ENCODE results near the gene SLC35G2. TPM values are rescaled to one million over a fixed set of nuclear protein-coding genes. Genes with fewer than 3 reads are reported as not detected.
"Not testable (repeated sequence)": the region's sequence is repeated elsewhere in the genome, so short reads cannot be mapped to it uniquely, and the experiment has no call there.

Gene SLC35G2
- total RNA-seq, 1 experiment from 2014 or later, result 1.8 TPM

GRCh38 chr3:136862617-136863322, 43.8 kb downstream of the SLC35G2 start:
- intact Hi-C loops (cut with micrococcal nuclease), result loop anchor here (1.0 to 10.0 kb wide), 3 partner anchors 44 to 110 kb away; partner anchors contain the start of gene STAG1
- Histone ChIP-seq H3K27ac (ENCODE audit: low read length) (peak overlapping the region; percentile 76), H3K9ac (ENCODE audit: low read length) (peak overlapping the region; percentile 91), H3K4me1 (ENCODE audit: insufficient read depth, low read length) (peaks cover 14% of the 10 kb centered on the region), H3F3A (ENCODE audit: low read length, unreplicated experiment) (no peaks in the 10 kb centered on the region), H3K4me2 (ENCODE audit: low read length) (peak overlapping the region; percentile 81), H3K9me2 (replicated peaks; ENCODE audit: low read length) (no peaks in the 10 kb centered on the region), H3K9me3 (ENCODE audit: low read length) (no peaks in the 10 kb centered on the region), H2AFZ (ENCODE audit: low read length) (peak overlapping the region; percentile 95), H3K4me3 (ENCODE audit: low read length) (peak overlapping the region; percentile 94), H3K79me2 (ENCODE audit: low read length) (peaks cover 67% of the 10 kb centered on the region), H4K20me1 (ENCODE audit: low read length) (no peaks in the 10 kb centered on the region), H3K36me3 (ENCODE audit: low read depth, low read length) (no peaks in the 10 kb centered on the region), H3K27me3 (ENCODE audit: low read length) (no peaks in the 10 kb centered on the region)
- ATAC-seq, result peak; percentile 37
- peak; percentile 54 for DNase-seq
- TF ChIP-seq EZH2phosphoT487 (IDR thresholded peaks at IDR 0.05; ENCODE audit: borderline replicate concordance, low read length), result no peak
- TF ChIP-seq CTCF (conservative IDR thresholded peaks at IDR 0.05; ENCODE audit: low read depth, low read length), result no peak
- TF ChIP-seq EZH2 (IDR thresholded peaks at IDR 0.05; ENCODE audit: low read length, unreplicated experiment), result no peak
- ChIA-PET POLR2A (ENCODE audit: unreplicated experiment) (interaction anchor here (0.7 kb wide), 1 partner anchor 110 kb away, joined by 3 read pairs; no protein-coding TSS in a partner anchor), CTCF (interaction anchor here (1.2 kb wide), 1 partner anchor 110 kb away, joined by 5 read pairs; the partner anchor contains the start of gene STAG1)
- TSS peak; percentile 75 for BruUV-seq (replicated peaks)

GRCh38 chr3:136869282-136869681, 50.4 kb downstream of the SLC35G2 start:
- DNase-seq, result no peak
- BruUV-seq (replicated peaks), result no TSS peak
- Histone ChIP-seq H4K20me1 (ENCODE audit: low read length) (no peaks in the 10 kb centered on the region), H3K9me3 (ENCODE audit: low read length) (no peaks in the 10 kb centered on the region), H3K4me3 (ENCODE audit: low read length) (no peak overlapping the region), H2AFZ (ENCODE audit: low read length) (no peak overlapping the region), H3K36me3 (ENCODE audit: low read depth, low read length) (peaks cover 3% of the 10 kb centered on the region; the same call in 1 of the 2 replicates), H3K4me1 (ENCODE audit: insufficient read depth, low read length) (no peaks in the 10 kb centered on the region), H3K79me2 (ENCODE audit: low read length) (peaks cover 94% of the 10 kb centered on the region), H3F3A (ENCODE audit: low read length, unreplicated experiment) (no peaks in the 10 kb centered on the region), H3K9ac (ENCODE audit: low read length) (no peak overlapping the region), H3K4me2 (ENCODE audit: low read length) (no peak overlapping the region), H3K27ac (ENCODE audit: low read length) (no peak overlapping the region), H3K27me3 (ENCODE audit: low read length) (no peaks in the 10 kb centered on the region), H3K9me2 (replicated peaks; ENCODE audit: low read length) (no peaks in the 10 kb centered on the region)
- intact Hi-C loops (cut with micrococcal nuclease), result loop anchor here (1.0 to 10.0 kb wide), 2 partner anchors 22 to 66 kb away; no protein-coding TSS in a partner anchor
- POLR2A ChIA-PET (ENCODE audit: unreplicated experiment), result no interaction called here
- TF ChIP-seq EZH2 (IDR thresholded peaks at IDR 0.05; ENCODE audit: low read length, unreplicated experiment), result no peak
- TF ChIP-seq CTCF (conservative IDR thresholded peaks at IDR 0.05; ENCODE audit: low read depth, low read length), result no peak
- no peak for TF ChIP-seq EZH2phosphoT487 (IDR thresholded peaks at IDR 0.05; ENCODE audit: borderline replicate concordance, low read length)
- CTCF ChIA-PET, result no interaction called here
- no peak for ATAC-seq

DNA sequence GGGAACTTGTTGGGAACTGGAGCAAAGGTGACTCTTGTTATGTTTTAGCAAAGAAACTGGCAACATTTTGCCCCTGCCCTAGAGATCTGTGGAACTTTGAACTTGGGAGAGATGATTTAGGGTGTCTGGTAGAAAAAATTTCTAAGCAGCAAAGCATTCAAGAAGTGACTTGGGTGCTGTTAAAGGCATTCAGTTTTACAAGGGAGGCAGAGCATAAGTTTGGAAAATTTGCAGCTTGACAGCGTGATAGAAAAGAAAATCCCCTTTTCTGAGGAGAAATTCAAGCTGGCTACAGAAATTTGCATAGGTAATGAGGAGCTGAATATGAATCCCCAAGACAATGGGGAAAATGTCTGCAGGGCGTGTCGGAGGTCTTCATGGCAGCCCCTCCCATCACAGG, 53.3 kb downstream of the SLC35G2 start:
- H4K20me1 ChIP-seq (ENCODE audit: low read length); H3K36me3 ChIP-seq (ENCODE audit: low read depth, low read length); POLR2A ChIA-PET (ENCODE audit: unreplicated experiment); ATAC-seq; H3K9me3 ChIP-seq (ENCODE audit: low read length); H3K9me2 ChIP-seq (replicated peaks; ENCODE audit: low read length); H3K4me3 ChIP-seq (ENCODE audit: low read length); H3K27ac ChIP-seq (ENCODE audit: low read length); BruUV-seq (replicated peaks); H3K27me3 ChIP-seq (ENCODE audit: low read length); intact Hi-C loops (cut with micrococcal nuclease); H3K4me2 ChIP-seq (ENCODE audit: low read length); H3K9ac ChIP-seq (ENCODE audit: low read length); H3F3A ChIP-seq (ENCODE audit: low read length, unreplicated experiment); DNase-seq; H2AFZ ChIP-seq (ENCODE audit: low read length); H3K4me1 ChIP-seq (ENCODE audit: insufficient read depth, low read length): not testable (repeated sequence)
- peaks cover 85% of the 10 kb centered on the region for H3K79me2 ChIP-seq (ENCODE audit: low read length)
- CTCF ChIA-PET, result interaction anchor here (0.6 kb wide), 1 partner anchor 142 kb away, joined by 5 read pairs; no protein-coding TSS in a partner anchor

GRCh38 chr3:136879510-136879909, 60.6 kb downstream of the SLC35G2 start:
- H3K36me3 ChIP-seq (ENCODE audit: low read depth, low read length); ATAC-seq; intact Hi-C loops (cut with micrococcal nuclease); H3K4me1 ChIP-seq (ENCODE audit: insufficient read depth, low read length); H3K4me3 ChIP-seq (ENCODE audit: low read length); H3K27ac ChIP-seq (ENCODE audit: low read length); H4K20me1 ChIP-seq (ENCODE audit: low read length); H3K4me2 ChIP-seq (ENCODE audit: low read length); BruUV-seq (replicated peaks); DNase-seq; H3F3A ChIP-seq (ENCODE audit: low read length, unreplicated experiment); H3K9ac ChIP-seq (ENCODE audit: low read length); H3K9me2 ChIP-seq (replicated peaks; ENCODE audit: low read length); CTCF ChIA-PET; H2AFZ ChIP-seq (ENCODE audit: low read length); H3K9me3 ChIP-seq (ENCODE audit: low read length); H3K27me3 ChIP-seq (ENCODE audit: low read length); POLR2A ChIA-PET (ENCODE audit: unreplicated experiment): not testable (repeated sequence)
- peaks cover 78% of the 10 kb centered on the region for H3K79me2 ChIP-seq (ENCODE audit: low read length)

Measured in PC-3 (cell line).